Stimulated activated naive CD4-positive, alpha-beta T cell treated with Interleukin-2 at 50 U/mL for 16 hours (primary cell): Measurements from ENCODE around the gene GABBR2.

ENCODE experiments used
- DNase-seq: peaks from one replicate; lab custom pipeline; 2025; lab: John Stamatoyannopoulos, UW

Gene GABBR2

GRCh38 chr9:98541684-98542230 lies 167.0 kb downstream of the GABBR2 start:
- no peak for DNase-seq

DNA sequence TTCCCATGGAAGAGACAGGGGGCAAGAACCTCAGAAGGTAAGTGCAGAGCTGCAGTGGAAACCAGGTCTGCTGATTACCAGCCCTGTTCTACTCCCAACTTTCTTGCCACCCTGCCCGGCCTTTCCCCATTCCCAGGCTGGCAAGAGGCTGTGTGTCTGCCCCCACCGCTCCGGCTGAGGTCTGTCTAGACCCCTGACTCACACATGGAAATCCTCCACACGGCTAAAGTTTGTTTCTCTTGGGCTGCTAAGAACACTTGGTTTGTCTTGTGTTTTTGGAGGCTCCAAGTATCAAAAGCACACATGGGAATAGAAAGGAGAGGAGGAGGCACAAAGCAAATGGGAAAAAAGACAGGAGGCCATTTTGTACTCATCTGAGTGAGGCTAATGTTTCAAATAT lies 168.3 kb downstream of the GABBR2 start:
- DNase-seq = no peak

GRCh38 chr9:98539954-98540353 lies 168.8 kb downstream of the GABBR2 start:
- no peak for DNase-seq

DNA sequence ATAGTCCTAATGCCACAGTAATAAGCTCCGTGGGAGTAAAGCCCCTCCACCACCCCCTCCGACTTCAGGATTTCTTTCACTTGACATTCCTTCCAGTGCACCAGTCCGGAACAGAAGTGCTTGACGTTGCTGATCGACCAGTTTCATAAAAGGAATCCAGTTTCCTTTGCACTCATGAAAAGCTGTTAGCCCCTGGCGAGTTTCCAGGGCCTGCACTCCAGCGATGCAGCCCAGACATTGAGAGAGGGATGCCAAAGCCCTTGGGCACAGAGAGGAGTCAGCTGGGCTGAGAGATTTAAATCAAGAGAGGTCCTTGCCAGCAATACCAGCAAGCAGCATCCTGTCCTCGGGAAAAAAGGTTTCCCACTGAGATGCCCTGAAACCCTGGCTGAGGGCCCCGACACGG lies 170.1 kb downstream of the GABBR2 start:
- DNase-seq = no peak

DNA sequence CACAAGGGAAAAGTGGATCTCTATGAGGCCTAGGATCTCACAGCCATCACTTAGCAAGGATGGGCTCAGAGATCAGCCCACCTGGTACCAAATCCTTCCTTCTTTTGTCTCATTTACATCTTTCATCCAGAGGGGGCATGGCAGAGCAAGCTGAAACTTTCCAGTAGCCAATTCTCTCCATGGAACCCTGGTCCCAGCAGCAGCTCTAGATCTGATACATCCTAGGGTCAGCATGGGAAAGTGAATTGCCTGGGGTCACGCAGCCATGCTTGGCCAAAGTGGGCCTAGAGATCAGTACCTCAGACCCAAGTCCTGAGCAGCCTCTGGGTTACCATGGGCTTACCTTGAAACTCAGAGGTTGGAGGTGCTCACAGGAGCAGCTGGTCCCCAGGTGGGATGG lies 170.5 kb downstream of the GABBR2 start:
- no peak for DNase-seq

DNA sequence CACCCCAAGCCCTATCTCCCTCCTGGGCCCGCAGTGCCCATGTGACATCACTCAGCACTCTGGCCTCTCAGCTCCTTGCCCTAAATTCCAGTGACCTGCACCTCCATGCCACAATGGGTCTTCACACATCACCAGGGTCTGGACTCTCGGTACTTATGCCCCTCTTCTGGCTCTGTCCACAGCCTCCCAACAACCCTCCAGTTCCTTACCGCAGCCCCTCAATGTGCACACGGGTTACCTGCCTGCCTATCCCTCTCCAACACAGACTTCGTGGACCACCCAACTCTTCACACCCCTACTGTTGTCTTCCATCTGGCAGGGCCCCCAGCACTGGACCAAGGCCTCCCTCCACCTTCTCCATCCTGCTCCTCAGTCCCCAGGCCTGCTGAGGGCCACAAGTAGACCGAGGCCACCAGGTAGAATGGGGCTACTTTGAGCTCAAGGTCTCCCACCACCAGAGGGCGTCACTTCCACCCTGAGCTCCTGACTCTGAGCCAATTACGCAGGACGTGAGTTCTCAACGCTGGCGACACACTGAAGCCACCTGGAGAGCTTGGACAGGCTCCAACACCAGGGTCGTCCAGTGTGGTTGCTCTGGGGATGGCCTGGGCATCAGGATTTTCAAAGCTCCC lies 172.1 kb downstream of the GABBR2 start:
- DNase-seq = no peak

DNA sequence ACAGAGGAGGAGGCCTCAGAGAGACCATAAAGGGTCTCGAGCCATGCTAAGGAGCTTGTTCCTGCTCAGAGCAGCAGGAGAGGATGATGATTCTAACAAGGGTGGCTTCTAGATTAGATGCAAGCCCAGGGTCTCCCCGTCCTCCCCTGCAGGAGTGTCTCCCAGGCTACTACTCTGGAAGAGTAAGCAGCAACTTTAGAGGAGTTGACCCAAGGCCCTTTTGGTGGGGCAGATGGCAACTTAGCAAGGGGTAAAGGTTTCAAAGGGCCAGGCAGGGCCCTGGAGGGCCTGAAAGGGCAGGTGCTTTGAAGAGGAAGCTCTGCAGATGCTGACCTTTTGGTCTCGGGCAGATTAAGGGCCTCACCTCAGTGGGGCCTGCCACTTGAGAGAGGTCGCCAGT lies 174.9 kb downstream of the GABBR2 start:
- no peak for DNase-seq

DNA sequence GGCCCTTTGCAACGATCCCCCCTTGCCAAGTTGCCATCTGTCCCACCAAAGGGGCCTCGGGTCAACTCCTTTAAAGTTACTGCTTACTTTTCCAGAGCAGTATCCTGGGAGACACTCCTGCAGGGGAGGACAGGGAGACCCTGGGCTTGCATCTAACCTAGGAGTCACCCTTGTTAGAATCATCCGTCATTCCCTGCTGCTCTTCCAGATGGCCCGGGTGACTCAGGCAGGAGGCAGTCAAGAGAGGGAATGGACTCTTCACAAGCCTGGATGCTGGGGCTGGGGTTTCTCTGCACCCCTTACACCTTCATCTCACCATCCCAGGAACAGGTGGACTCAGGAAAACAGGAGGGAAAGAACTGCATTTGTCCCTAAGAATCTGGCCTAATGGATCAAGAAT lies 175.6 kb downstream of the GABBR2 start:
- no peak for DNase-seq

- DNase-seq = no peak
Measured at GRCh38 chr9:98532574-98532973, 176.2 kb downstream of the GABBR2 start.

- no peak for DNase-seq
Measured at GRCh38 chr9:98532147-98532546, 176.6 kb downstream of the GABBR2 start.

DNA sequence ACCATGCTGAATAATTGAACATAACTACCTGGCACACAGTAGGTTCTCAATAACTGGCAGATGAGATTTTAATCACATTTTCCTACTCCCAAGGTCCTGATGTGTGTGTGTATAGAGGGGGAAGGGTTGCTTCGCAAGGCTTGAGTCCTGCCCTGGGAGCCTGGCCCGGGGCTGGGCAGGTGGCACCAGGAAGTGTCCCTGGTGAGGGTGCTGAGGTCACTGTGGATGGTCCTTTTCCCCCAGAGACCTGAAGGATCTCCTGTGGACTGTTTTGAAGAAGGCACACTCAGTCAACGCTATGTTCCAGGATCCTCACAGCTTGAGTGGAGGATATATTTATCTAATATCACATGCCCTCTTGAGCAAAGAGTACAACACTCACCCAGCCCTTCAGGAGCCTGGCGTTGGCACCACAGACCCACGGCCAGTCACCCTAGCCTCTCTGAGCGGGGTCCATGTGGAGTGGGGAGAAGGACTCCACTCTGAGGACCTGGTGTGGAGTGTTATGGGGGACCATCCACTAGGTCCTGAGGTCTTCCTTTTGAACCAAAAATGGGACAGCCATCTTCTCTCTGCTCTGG lies 177.8 kb downstream of the GABBR2 start:
- no peak for DNase-seq

GRCh38 chr9:98530275-98530674 lies 178.5 kb downstream of the GABBR2 start:
- no peak for DNase-seq

- DNase-seq = no peak
Measured at GRCh38 chr9:98529841-98530240, 178.9 kb downstream of the GABBR2 start.

- no peak for DNase-seq
Measured at GRCh38 chr9:98523231-98523901, 185.4 kb downstream of the GABBR2 start.

- DNase-seq = no peak
Measured at GRCh38 chr9:98522487-98522886, 186.2 kb downstream of the GABBR2 start.

DNA sequence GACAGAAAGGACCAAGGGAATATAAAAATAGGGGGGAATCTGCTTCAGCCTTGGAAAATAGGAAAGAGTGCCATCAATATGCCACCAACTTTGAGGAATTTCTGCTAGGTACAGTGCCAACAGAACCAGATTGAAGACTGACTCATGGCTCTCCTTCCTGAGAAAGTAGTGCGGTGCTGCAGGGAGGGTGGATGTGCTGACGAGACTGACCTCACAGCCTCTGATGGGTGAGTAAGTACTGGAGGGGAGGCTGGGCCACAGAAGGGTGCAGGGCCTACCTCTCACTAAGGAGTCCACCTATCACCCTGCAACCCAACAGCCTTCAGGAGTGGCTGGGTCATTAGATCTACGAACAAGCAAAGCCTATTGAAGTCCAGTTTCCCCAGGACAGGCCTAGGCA lies 187.6 kb downstream of the GABBR2 start:
- no peak for DNase-seq

GRCh38 chr9:98520221-98520960 lies 188.3 kb downstream of the GABBR2 start:
- DNase-seq = no peak

GRCh38 chr9:98519641-98520040 lies 189.1 kb downstream of the GABBR2 start:
- no peak for DNase-seq

DNA sequence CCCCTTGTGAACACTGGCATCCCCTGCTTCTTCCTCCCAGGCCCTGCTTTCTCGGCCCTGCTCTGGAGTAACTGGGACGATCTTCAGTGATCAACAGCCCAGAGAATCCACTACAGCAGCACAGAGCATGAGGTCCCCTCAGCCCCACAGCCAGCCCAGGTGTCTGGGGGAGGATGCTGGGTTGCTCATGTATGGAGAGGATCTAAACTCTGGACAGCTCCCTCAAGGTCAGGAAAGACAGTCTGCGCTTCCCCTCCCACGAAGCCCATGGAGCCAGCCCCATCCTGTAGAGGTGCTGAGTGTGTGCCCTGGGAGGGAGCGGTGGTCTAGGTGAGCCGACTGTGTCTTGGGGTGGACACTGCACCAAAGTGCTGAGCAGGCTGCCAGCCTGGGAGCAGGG lies 190.2 kb downstream of the GABBR2 start:
- DNase-seq = no peak

DNA sequence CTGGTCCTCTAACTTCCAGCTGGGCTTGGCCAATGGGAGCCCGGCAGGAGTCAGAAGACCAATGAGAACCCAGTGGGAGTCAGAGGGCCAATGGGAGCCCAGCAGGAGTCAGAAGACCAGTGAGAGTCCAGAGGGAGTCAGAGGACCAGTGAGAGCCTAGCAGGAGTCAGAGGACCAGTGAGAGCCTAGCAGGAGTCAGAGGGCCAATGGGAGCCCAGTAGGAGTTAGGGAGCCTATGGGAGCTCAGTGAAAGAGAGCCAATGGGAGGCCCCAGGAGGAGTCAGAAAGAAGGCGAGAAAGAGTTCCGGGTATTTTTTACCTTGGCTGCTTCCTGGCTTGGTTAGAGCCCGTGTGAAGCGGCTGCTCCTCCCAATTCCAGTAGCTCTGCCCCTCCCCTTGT lies 191.0 kb downstream of the GABBR2 start:
- no peak for DNase-seq

GRCh38 chr9:98516897-98517503 lies 191.7 kb downstream of the GABBR2 start:
- no peak for DNase-seq

GRCh38 chr9:98516205-98516896 lies 192.4 kb downstream of the GABBR2 start:
- DNase-seq = no peak
